ENCODE results near the gene CGB2. TPM values are rescaled to one million over a fixed set of nuclear protein-coding genes. Genes with fewer than 3 reads are reported as not detected.
"Not testable (repeated sequence)": the region's sequence is repeated elsewhere in the genome, so short reads cannot be mapped to it uniquely, and the experiment has no call there.

The CGB2 gene
- total RNA-seq, 2 donors from 2014 or later = not detected

GRCh38 chr19:49025088-49025487 is 6.6 kb upstream of the CGB2 start:
- DNase-seq; ATAC-seq; intact Hi-C loops (cut with DNase I): not testable (repeated sequence)

- ATAC-seq; intact Hi-C loops (cut with DNase I); DNase-seq: not testable (repeated sequence)
Observed at GRCh38 chr19:49025599-49025998, 6.1 kb upstream of the CGB2 start.

GRCh38 chr19:49028686-49029085 is 3.0 kb upstream of the CGB2 start:
- ATAC-seq; DNase-seq; intact Hi-C loops (cut with DNase I): not testable (repeated sequence)

GRCh38 chr19:49029749-49030148 is 1.9 kb upstream of the CGB2 start:
- ATAC-seq; intact Hi-C loops (cut with DNase I); DNase-seq: not testable (repeated sequence)

- ATAC-seq; intact Hi-C loops (cut with DNase I): not testable (repeated sequence)
Observed at GRCh38 chr19:49030323-49030722, 1.4 kb upstream of the CGB2 start.

GRCh38 chr19:49036815-49037214 is 5.1 kb downstream of the CGB2 start, which contains the start of gene CGB1:
TSS of gene CGB1 (minus strand) at chr19:49036895. CDS start at chr19:49036711, 184 bp downstream.
- DNase-seq; ATAC-seq; intact Hi-C loops (cut with DNase I): not testable (repeated sequence)

More at GRCh38 chr19:49030323-49030722, 1.4 kb upstream of the CGB2 start:
- not testable (repeated sequence) for DNase-seq

- not testable (repeated sequence) for ATAC-seq
Observed at GRCh38 chr19:49038111-49038510, 6.4 kb downstream of the CGB2 start.

GRCh38 chr19:49038557-49039276 is 7.0 kb downstream of the CGB2 start:
- ATAC-seq; intact Hi-C loops (cut with DNase I); DNase-seq: not testable (repeated sequence)

More at GRCh38 chr19:49038111-49038510, 6.4 kb downstream of the CGB2 start:
- DNase-seq; intact Hi-C loops (cut with DNase I): not testable (repeated sequence)

- intact Hi-C loops (cut with DNase I); DNase-seq: not testable (repeated sequence)
Observed at GRCh38 chr19:49039736-49040135, 8.0 kb downstream of the CGB2 start.

GRCh38 chr19:49042177-49042576 is 10.5 kb downstream of the CGB2 start:
- DNase-seq (no peak), ATAC-seq (no peak)
- intact Hi-C loops (cut with DNase I) = no loop called here

More at GRCh38 chr19:49039736-49040135, 8.0 kb downstream of the CGB2 start:
- not testable (repeated sequence) for ATAC-seq

GRCh38 chr19:49042666-49043065 is 11.0 kb downstream of the CGB2 start:
- ATAC-seq; intact Hi-C loops (cut with DNase I); DNase-seq: not testable (repeated sequence)

- ATAC-seq; DNase-seq; intact Hi-C loops (cut with DNase I): not testable (repeated sequence)
Observed at GRCh38 chr19:49043548-49043947, 11.9 kb downstream of the CGB2 start, which contains the start of gene CGB5. TSS of gene CGB5 (plus strand) at chr19:49043848. CDS start at chr19:49044210, 362 bp downstream.

- intact Hi-C loops (cut with DNase I); ATAC-seq; DNase-seq: not testable (repeated sequence)
Observed at GRCh38 chr19:49049011-49049410, 17.3 kb downstream of the CGB2 start, which contains the start of gene CGB8. TSS of gene CGB8 (minus strand) at chr19:49049111. CDS start at chr19:49048739, 372 bp downstream.

- DNase-seq; ATAC-seq; intact Hi-C loops (cut with DNase I): not testable (repeated sequence)
Observed at GRCh38 chr19:49049834-49050233, 18.1 kb downstream of the CGB2 start.

GRCh38 chr19:49050376-49051033 is 18.8 kb downstream of the CGB2 start:
- DNase-seq; intact Hi-C loops (cut with DNase I); ATAC-seq: not testable (repeated sequence)

- intact Hi-C loops (cut with DNase I) = no loop called here
- ATAC-seq (peak; percentile 88 to 91), DNase-seq (peak; percentile 64)
Observed at GRCh38 chr19:49056101-49056901, 24.6 kb downstream of the CGB2 start.

- DNase-seq; intact Hi-C loops (cut with DNase I): not testable (repeated sequence)
- ATAC-seq = peak; percentile 36 to 39
Observed at GRCh38 chr19:49056902-49057596, 25.4 kb downstream of the CGB2 start.

GRCh38 chr19:49057636-49058234 is 26.0 kb downstream of the CGB2 start, which contains the start of gene CGB7:
TSS of gene CGB7 (minus strand) at chr19:49057749. CDS start at chr19:49055375, 2,374 bp downstream.
- DNase-seq (peak; percentile 85), ATAC-seq (peak; percentile 75 to 89)
- intact Hi-C loops (cut with DNase I) = no loop called here

All from left cardiac atrium (tissue), 4 donors.